Caco-2 (cell line): ENCODE measurements around the gene SMAD2. TPM values are rescaled to one million over a fixed set of nuclear protein-coding genes. Genes with fewer than 3 reads are reported as not detected.

Experiments used
- BruUV-seq: library from RNA; stranded (reverse); fragments of 400-500 nt; replicated peaks from 2 replicates; lab custom pipeline; 2021; lab: Mats Ljungman, UMichigan
- CTCF ChIA-PET: fragments of 300-600 bp; sonication (Branson Sonifier 250); formaldehyde crosslinking; loops from one replicate; lab custom pipeline; 2022; ENCODE audit warnings: antibody characterized with exemption; lab: Charles Lee
- POLR2A ChIA-PET: fragments of 300-600 bp; sonication (Branson Sonifier 250); formaldehyde crosslinking; loops from one replicate; lab custom pipeline; 2022; ENCODE audit warnings: antibody characterized with exemption; lab: Charles Lee
- DNase-seq, 2 experiments: peaks; one replicate each; pipeline versions ENCODE4 v3.0.0 to v3.0.0-alpha.2; 2020 to 2022
- H3K27me3 ChIP-seq: replicated peaks from 2 replicates; pipeline ENCODE4 v1.6.0; 2011; ENCODE audit warnings: low read length; ENCODE audit not compliant: control insufficient read depth, insufficient read depth
- H3K36me3 ChIP-seq: 2 replicates; pipeline ENCODE4 v1.5.1; 2011; ENCODE audit warnings: low read length; ENCODE audit not compliant: control insufficient read depth, insufficient read depth
- H3K4me1 ChIP-seq: fragments of 250-450 bp; sonication (Bioruptor Pico); 2 replicates; pipeline ENCODE4 v1.5.1; 2020; ENCODE audit warnings: mild to moderate bottlenecking
- H3K4me3 ChIP-seq: 2 replicates; pipeline ENCODE4 v1.5.1; 2011; ENCODE audit warnings: low read depth, mild to moderate bottlenecking, control low read depth, low read length
- H3K9me3 ChIP-seq: fragments of 250-450 bp; sonication (Bioruptor Pico); 2 replicates; pipeline ENCODE4 v1.5.1; 2020; ENCODE audit warnings: mild to moderate bottlenecking, moderate library complexity
- H3K27ac Mint-ChIP-seq: one replicate; pipeline ENCODE4 v1.8.0; 2022; ENCODE audit warnings: mixed read lengths; ENCODE audit not compliant: unreplicated experiment
- H3K27me3 Mint-ChIP-seq: one replicate; pipeline ENCODE4 v1.8.0; 2022; ENCODE audit warnings: mixed read lengths; ENCODE audit not compliant: insufficient read depth, unreplicated experiment
- H3K36me3 Mint-ChIP-seq: one replicate; pipeline ENCODE4 v1.8.0; 2022; ENCODE audit warnings: mild to moderate bottlenecking, mixed read lengths; ENCODE audit not compliant: insufficient read depth, unreplicated experiment
- H3K4me1 Mint-ChIP-seq: one replicate; pipeline ENCODE4 v1.8.0; 2022; ENCODE audit warnings: low read depth, mixed read lengths; ENCODE audit not compliant: unreplicated experiment
- H3K4me3 Mint-ChIP-seq: one replicate; pipeline ENCODE4 v1.8.0; 2022; ENCODE audit warnings: mild to moderate bottlenecking, moderate library complexity, mixed read lengths; ENCODE audit not compliant: unreplicated experiment
- H3K9me3 Mint-ChIP-seq: one replicate; pipeline ENCODE4 v1.8.0; 2022; ENCODE audit warnings: mixed read lengths; ENCODE audit not compliant: unreplicated experiment
- CTCF ChIP-seq, 2 experiments: fragments of 200-600 bp in 1 of 2; IDR thresholded peaks; 1 replicate in 1 of 2; 2 replicates in 1 of 2; pipeline versions ENCODE4 v1.5.1 to v1.8.0; 2011 to 2022; ENCODE audit warnings: antibody characterized with exemption in 1 of 2, control low read depth in 1 of 2, inconsistent platforms in 1 of 2, low read depth in 1 of 2, low read length in 1 of 2, mild to moderate bottlenecking in 1 of 2, moderate library complexity in 1 of 2; ENCODE audit not compliant: insufficient read depth in 1 of 2, severe bottlenecking in 1 of 2, unreplicated experiment in 1 of 2
- intact Hi-C: fragments of 100-400 bp; cut with micrococcal nuclease; formaldehyde crosslinking; loops from one replicate; pipeline ENCODE4 v1.10.0; 2022; ENCODE audit not compliant: unreplicated experiment
- total RNA-seq: library from RNA; stranded (reverse); gene quantifications from 2 replicates; pipeline ENCODE4 v1.2.3, GENCODE V29; 2022

SMAD2 gene
- total RNA-seq, 1 experiment from 2014 or later: 53.5 TPM

- POLR2A ChIA-PET: no interaction called here
- no peaks in the 10 kb centered on the region for H3K36me3 Mint-ChIP-seq
Measured at GRCh38 chr18:47935321-47936055, 5.0 kb upstream of the SMAD2 start.

GRCh38 chr18:47932603-47933002 is 2.1 kb upstream of the SMAD2 start:
- no TSS peak for BruUV-seq
- no peak overlapping the region for H3K4me3 ChIP-seq
- intact Hi-C loops: loop anchor here (1.0 kb wide), 1 partner anchor 90 kb away; no protein-coding TSS in a partner anchor
- 0 out of 2 replicates have a peak, but pooled peaks cover 8% of the 10 kb centered on the region for H3K4me1 ChIP-seq
- CTCF ChIA-PET: no interaction called here
- Mint-ChIP-seq H3K9me3 (no peaks in the 10 kb centered on the region), H3K27ac (no peak overlapping the region), H3K4me1 (no peaks in the 10 kb centered on the region), H3K27me3 (peaks cover 5% of the 10 kb centered on the region), H3K36me3 (no peaks in the 10 kb centered on the region), H3K4me3 (peak overlapping the region; percentile 72)
- H3K36me3 ChIP-seq: no peaks in the 10 kb centered on the region
- no peaks in the 10 kb centered on the region for H3K9me3 ChIP-seq
- no peaks in the 10 kb centered on the region for H3K27me3 ChIP-seq
- no peak for TF ChIP-seq CTCF (IDR thresholded peaks at IDR 0.05; ENCODE audit: insufficient read depth in 1 of 2, low read depth in 1 of 2, low read length in 1 of 2, severe bottlenecking in 1 of 2, unreplicated experiment in 1 of 2)
- POLR2A ChIA-PET: no interaction called here
- peak in 1 of 2 experiments; percentile 5 for DNase-seq

More at GRCh38 chr18:47935321-47936055, 5.0 kb upstream of the SMAD2 start:
- Mint-ChIP-seq H3K4me1 (no peaks in the 10 kb centered on the region), H3K9me3 (no peaks in the 10 kb centered on the region), H3K27me3 (peaks cover 5% of the 10 kb centered on the region), H3K27ac (no peak overlapping the region), H3K4me3 (no peak overlapping the region)
- Histone ChIP-seq H3K4me3 (no peak overlapping the region), H3K4me1 (no peaks in the 10 kb centered on the region), H3K36me3 (no peaks in the 10 kb centered on the region), H3K9me3 (no peaks in the 10 kb centered on the region), H3K27me3 (no peaks in the 10 kb centered on the region)
- no peak for TF ChIP-seq CTCF (IDR thresholded peaks at IDR 0.05; ENCODE audit: insufficient read depth in 1 of 2, low read depth in 1 of 2, low read length in 1 of 2, severe bottlenecking in 1 of 2, unreplicated experiment in 1 of 2)
- CTCF ChIA-PET: no interaction called here
- intact Hi-C loops: no loop called here
- no TSS peak for BruUV-seq
- DNase-seq: no peak

GRCh38 chr18:47932190-47932589 is 1.7 kb upstream of the SMAD2 start:
- Histone ChIP-seq H3K27me3 (no peaks in the 10 kb centered on the region), H3K4me3 (peak overlapping the region; percentile 75), H3K9me3 (no peaks in the 10 kb centered on the region), H3K4me1 (0 out of 2 replicates have a peak, but pooled peaks cover 8% of the 10 kb centered on the region), H3K36me3 (no peaks in the 10 kb centered on the region)
- no peak for TF ChIP-seq CTCF (IDR thresholded peaks at IDR 0.05; ENCODE audit: insufficient read depth in 1 of 2, low read depth in 1 of 2, low read length in 1 of 2, severe bottlenecking in 1 of 2, unreplicated experiment in 1 of 2)
- peaks cover 5% of the 10 kb centered on the region for H3K27me3 Mint-ChIP-seq
- no peaks in the 10 kb centered on the region for H3K36me3 Mint-ChIP-seq
- DNase-seq: no peak
- CTCF ChIA-PET: no interaction called here
- POLR2A ChIA-PET: no interaction called here
- peak overlapping the region; percentile 73 for H3K27ac Mint-ChIP-seq
- intact Hi-C loops: loop anchor here (1.0 kb wide), 1 partner anchor 90 kb away; no protein-coding TSS in a partner anchor
- H3K4me3 Mint-ChIP-seq: peak overlapping the region; percentile 72
- H3K4me1 Mint-ChIP-seq: no peaks in the 10 kb centered on the region
- H3K9me3 Mint-ChIP-seq: no peaks in the 10 kb centered on the region
- no TSS peak for BruUV-seq
